Measurements from ENCODE around the gene CNOT6. TPM values are rescaled to one million over a fixed set of nuclear protein-coding genes. Genes with fewer than 3 reads are reported as not detected.

CNOT6 gene
- total RNA-seq, 1 experiment from 2014 or later = 59.1 TPM

GRCh38 chr5:180467989-180468731, 26.0 kb upstream of the CNOT6 start (continued):
- TF ChIP-seq SIN3A (IDR thresholded peaks at IDR 0.05; ENCODE audit: low read depth) = no peak

GRCh38 chr5:180468732-180469585, 25.2 kb upstream of the CNOT6 start:
- no peak overlapping the region for H2AFZ ChIP-seq (ENCODE audit: low read depth, low read length, poor library complexity, severe bottlenecking)
- ChIA-PET CTCF (interaction anchor here (1.0 to 1.3 kb wide), 2 partner anchors 137 to 176 kb away, joined by 3 to 4 read pairs; no protein-coding TSS in a partner anchor), RAD21 (ENCODE audit: low non-redundant PET in 1 of 2, low total read pairs in 2 of 2, uncharacterized antibody in 2 of 2, unreplicated experiment in 2 of 2) (no interaction called here), POLR2A (no interaction called here)
- H3K4me1 ChIP-seq (ENCODE audit: control insufficient read depth in 1 of 2, insufficient read depth in 2 of 2, low read length in 2 of 2) = peaks cover 7 to 14% of the 10 kb centered on the region in 2 experiments; a peak in 3 of 4 replicates
- intact Hi-C loops (cut with micrococcal nuclease) = no loop called here
- H3K27ac ChIP-seq (ENCODE audit: low read depth, low read length) = no peak overlapping the region
- no peaks in the 10 kb centered on the region for H3K9me3 ChIP-seq (ENCODE audit: control insufficient read depth in 1 of 2, insufficient read depth in 1 of 2, low read depth in 1 of 2, low read length in 2 of 2)
- H3K4me2 ChIP-seq (ENCODE audit: low read length) = no peak overlapping the region
- no peak overlapping the region for H3K9ac ChIP-seq (ENCODE audit: low read length)
- TF ChIP-seq ZFX (IDR thresholded peaks at IDR 0.05) (no peak), EZH2phosphoT487 (IDR thresholded peaks at IDR 0.05; ENCODE audit: borderline replicate concordance) (no peak)
- no peaks in the 10 kb centered on the region for H3K79me2 ChIP-seq (ENCODE audit: insufficient read depth, low read length)
- H3K4me3 ChIP-seq (replicated peaks in 1 of 2; ENCODE audit: low read depth in 1 of 2, low read length in 2 of 2) = no peak overlapping the region
- BruUV-seq (replicated peaks) = no TSS peak
- H3K36me3 ChIP-seq (ENCODE audit: control insufficient read depth in 1 of 2, insufficient read depth in 2 of 2, low read length in 2 of 2) = no peaks in the 10 kb centered on the region
- H4K20me1 ChIP-seq (ENCODE audit: insufficient read depth) = no peaks in the 10 kb centered on the region
- H3K27me3 ChIP-seq (ENCODE audit: insufficient read depth, low read length) = no peaks in the 10 kb centered on the region
- DNase-seq (ENCODE audit: low read depth, low spot score) = no peak
- H3K9me2 ChIP-seq (ENCODE audit: insufficient read depth) = no peaks in the 10 kb centered on the region
- ATAC-seq = no peak

GRCh38 chr5:180469586-180469865, 24.7 kb upstream of the CNOT6 start:
- Histone ChIP-seq H3K79me2 (ENCODE audit: insufficient read depth, low read length) (no peaks in the 10 kb centered on the region), H3K27me3 (ENCODE audit: insufficient read depth, low read length) (no peaks in the 10 kb centered on the region), H3K27ac (ENCODE audit: low read depth, low read length) (no peak overlapping the region), H3K9me3 (ENCODE audit: control insufficient read depth in 1 of 2, insufficient read depth in 1 of 2, low read depth in 1 of 2, low read length in 2 of 2) (no peaks in the 10 kb centered on the region), H3K4me3 (replicated peaks in 1 of 2; ENCODE audit: low read depth in 1 of 2, low read length in 2 of 2) (no peak overlapping the region), H4K20me1 (ENCODE audit: insufficient read depth) (no peaks in the 10 kb centered on the region), H3K4me1 (ENCODE audit: control insufficient read depth in 1 of 2, insufficient read depth in 2 of 2, low read length in 2 of 2) (peaks cover 7 to 14% of the 10 kb centered on the region in 2 experiments; a peak in 3 of 4 replicates), H3K9me2 (ENCODE audit: insufficient read depth) (no peaks in the 10 kb centered on the region), H3K4me2 (ENCODE audit: low read length) (no peak overlapping the region), H3K9ac (ENCODE audit: low read length) (no peak overlapping the region), H3K36me3 (ENCODE audit: control insufficient read depth in 1 of 2, insufficient read depth in 2 of 2, low read length in 2 of 2) (no peaks in the 10 kb centered on the region), H2AFZ (ENCODE audit: low read depth, low read length, poor library complexity, severe bottlenecking) (no peak overlapping the region)
- ATAC-seq (no peak), DNase-seq (ENCODE audit: low read depth, low spot score) (no peak)
- intact Hi-C loops (cut with micrococcal nuclease) = no loop called here
- TF ChIP-seq YY1 (IDR thresholded peaks at IDR 0.05; ENCODE audit: extremely low read depth, insufficient replicate concordance, low read depth, low read length) = no peak
- TF ChIP-seq TCF7L2 (IDR thresholded peaks at IDR 0.05; ENCODE audit: borderline replicate concordance, extremely low read depth, insufficient read depth, insufficient read length) = no peak
- TF ChIP-seq EZH2 (IDR thresholded peaks at IDR 0.05) = no peak
- TF ChIP-seq ATF3 (IDR thresholded peaks at IDR 0.05) = no peak
- no peak for TF ChIP-seq MAX (IDR thresholded peaks at IDR 0.05)
- no peak for TF ChIP-seq EGR1 (IDR thresholded peaks at IDR 0.05; ENCODE audit: low read depth)
- TF ChIP-seq JUND (IDR thresholded peaks at IDR 0.05) = no peak
- no peak for TF ChIP-seq CBX3 (IDR thresholded peaks at IDR 0.05; ENCODE audit: low read depth)
- no peak for TF ChIP-seq SP1 (IDR thresholded peaks at IDR 0.05; ENCODE audit: low read depth)
- no peak for TF ChIP-seq ELF1 (IDR thresholded peaks at IDR 0.05; ENCODE audit: borderline replicate concordance, low read depth)
- TF ChIP-seq SRF (IDR thresholded peaks at IDR 0.05; ENCODE audit: low read depth) = no peak
- CTCF ChIA-PET = interaction anchor here (1.0 to 1.3 kb wide), 2 partner anchors 137 to 176 kb away, joined by 3 to 4 read pairs; no protein-coding TSS in a partner anchor
- no TSS peak for BruUV-seq (replicated peaks)
- POLR2A ChIA-PET = no interaction called here
- RAD21 ChIA-PET (ENCODE audit: low non-redundant PET in 1 of 2, low total read pairs in 2 of 2, uncharacterized antibody in 2 of 2, unreplicated experiment in 2 of 2) = no interaction called here

All from HCT116 (cell line).